H1 (cell line): Measurements from ENCODE around the gene COL26A1. TPM values are rescaled to one million over a fixed set of nuclear protein-coding genes. Genes with fewer than 3 reads are reported as not detected.

Experiments
- CTCF ChIA-PET: fragments of 300-600 bp; sonication (Branson Sonifier 250); formaldehyde crosslinking; loops from one replicate; lab custom pipeline; 2021; ENCODE audit not compliant: partially characterized antibody; lab: Charles Lee
- POLR2A ChIA-PET: fragments of 300-600 bp; sonication (Branson Sonifier 250); formaldehyde crosslinking; loops from one replicate; lab custom pipeline; 2021; ENCODE audit warnings: inconsistent platforms; ENCODE audit not compliant: partially characterized antibody; lab: Charles Lee
- DNase-seq, 2 experiments: peaks; one replicate each; pipeline versions ENCODE4 v3.0.0 to v3.0.0-alpha.2; 2010 to 2022; ENCODE audit warnings: low spot score in 2 of 2, low read depth in 1 of 2, mixed read lengths in 1 of 2
- FAIRE-seq: peaks from 2 replicates; lab custom pipeline; 2011; peaks lifted over from hg19 to GRCh38; lab: Jason Lieb, UNC
- H2AFZ ChIP-seq: 2 replicates; pipeline ENCODE4 v1.8.1; 2012; ENCODE audit warnings: low read length, inconsistent platforms
- H2AK5ac ChIP-seq: 2 replicates; pipeline ENCODE4 v1.6.1; 2013; ENCODE audit warnings: low read depth, low read length
- H2BK120ac ChIP-seq: replicated peaks from 2 replicates; pipeline ENCODE3; 2013; ENCODE audit warnings: low read depth, low read length, inconsistent platforms
- H2BK12ac ChIP-seq: 2 replicates; pipeline ENCODE4 v1.6.1; 2013; ENCODE audit warnings: low read depth, low read length
- H2BK15ac ChIP-seq: 2 replicates; pipeline ENCODE4 v1.6.1; 2013; ENCODE audit warnings: low read length
- H2BK20ac ChIP-seq: 2 replicates; pipeline ENCODE4 v1.6.1; 2013; ENCODE audit warnings: low read length
- H2BK5ac ChIP-seq: 2 replicates; pipeline ENCODE4 v1.6.1; 2013; ENCODE audit warnings: low read depth, low read length
- H3K14ac ChIP-seq: 2 replicates; pipeline ENCODE4 v1.6.1; 2013; ENCODE audit warnings: inconsistent platforms; ENCODE audit not compliant: insufficient read length
- H3K18ac ChIP-seq: 2 replicates; pipeline ENCODE4 v1.6.1; 2013; ENCODE audit warnings: low read length; ENCODE audit errors: extremely low read depth
- H3K23ac ChIP-seq: 2 replicates; pipeline ENCODE4 v1.6.1; 2013; ENCODE audit warnings: inconsistent platforms; ENCODE audit not compliant: insufficient read length
- H3K23me2 ChIP-seq: 2 replicates; pipeline ENCODE4 v1.6.1; 2013; ENCODE audit warnings: low read depth, low read length
- H3K27ac ChIP-seq: 2 replicates; pipeline ENCODE4 v1.6.1; 2011; ENCODE audit warnings: low read depth, low read length, inconsistent platforms
- H3K27me3 ChIP-seq, 4 experiments: replicated peaks in 1 of 4; 1 replicate in 1 of 4; 2 replicates in 3 of 4; pipeline versions ENCODE4 v1.6.1 to v1.8.1; 2011 to 2013; ENCODE audit warnings: low read length in 3 of 4, mild to moderate bottlenecking in 3 of 4, inconsistent platforms in 2 of 4, mixed read lengths in 2 of 4, moderate library complexity in 1 of 4; ENCODE audit not compliant: control insufficient read depth in 3 of 4, insufficient read depth in 3 of 4; ENCODE audit errors: extremely low read depth in 1 of 4
- H3K36me3 ChIP-seq, 4 experiments: 2 replicates each; pipeline versions ENCODE4 v1.6.1 to v1.8.1; 2011 to 2013; ENCODE audit warnings: mild to moderate bottlenecking in 4 of 4, low read length in 3 of 4, moderate library complexity in 2 of 4, control low read depth in 1 of 4, inconsistent platforms in 1 of 4; ENCODE audit not compliant: insufficient read depth in 4 of 4, control insufficient read depth in 2 of 4
- H3K4ac ChIP-seq: replicated peaks from 2 replicates; pipeline ENCODE3; 2013; ENCODE audit warnings: low read length, low read depth, mixed read lengths, inconsistent platforms; ENCODE audit not compliant: insufficient read length
- H3K4me1 ChIP-seq, 4 experiments: replicated peaks in 1 of 4; 1 replicate in 1 of 4; 2 replicates in 3 of 4; pipeline versions ENCODE4 v1.6.1 to v1.8.1; 2011 to 2013; ENCODE audit warnings: low read length in 3 of 4, inconsistent platforms in 2 of 4, mixed read lengths in 1 of 4; ENCODE audit not compliant: insufficient read depth in 4 of 4, control insufficient read depth in 3 of 4
- H3K4me2 ChIP-seq, 2 experiments: 2 replicates each; pipeline versions ENCODE4 v1.6.1 to v1.8.1; 2011 to 2013; ENCODE audit warnings: low read depth in 2 of 2, low read length in 2 of 2, control low read depth in 1 of 2, inconsistent platforms in 1 of 2, mild to moderate bottlenecking in 1 of 2; ENCODE audit not compliant: insufficient read depth in 1 of 2
- H3K4me3 ChIP-seq, 4 experiments: fragments of 200-600, 300-600 bp in 1 of 4; sonication (generic), shearing (Covaris generic), sonication (Bioruptor Twin) in 1 of 4; 2 replicates each; pipeline versions ENCODE4 v1.5.1 to v1.8.1; 2011 to 2016; ENCODE audit warnings: low read length in 4 of 4, low read depth in 3 of 4, control low read depth in 2 of 4, inconsistent platforms in 2 of 4, mild to moderate bottlenecking in 2 of 4, mixed read lengths in 1 of 4, moderate library complexity in 1 of 4; ENCODE audit not compliant: insufficient read depth in 2 of 4; ENCODE audit errors: extremely low read depth in 1 of 4
- H3K56ac ChIP-seq: replicated peaks from 2 replicates; pipeline ENCODE3; 2013; ENCODE audit warnings: low read depth, mild to moderate bottlenecking, mixed read lengths, low read length, inconsistent platforms; ENCODE audit not compliant: insufficient read length
- H3K79me1 ChIP-seq: 2 replicates; pipeline ENCODE4 v1.6.1; 2013; ENCODE audit warnings: low read depth, low read length, control low read depth
- H3K79me2 ChIP-seq, 2 experiments: 2 replicates each; pipeline versions ENCODE4 v1.6.1 to v1.8.1; 2012 to 2013; ENCODE audit warnings: low read length in 2 of 2, mild to moderate bottlenecking in 2 of 2, inconsistent platforms in 1 of 2; ENCODE audit not compliant: insufficient read depth in 2 of 2, control insufficient read depth in 1 of 2
- H3K9ac ChIP-seq, 4 experiments: replicated peaks in 1 of 4; 1 replicate in 1 of 4; 2 replicates in 3 of 4; pipeline versions ENCODE4 v1.6.1 to v1.8.1; 2011 to 2013; ENCODE audit warnings: low read depth in 3 of 4, low read length in 3 of 4, control low read depth in 2 of 4, mild to moderate bottlenecking in 2 of 4, moderate library complexity in 2 of 4, inconsistent platforms in 1 of 4; ENCODE audit errors: extremely low read depth in 1 of 4
- H3K9me3 ChIP-seq, 2 experiments: 2 replicates each; pipeline versions ENCODE4 v1.6.1 to v1.8.1; 2012 to 2013; ENCODE audit warnings: mild to moderate bottlenecking in 2 of 2, moderate library complexity in 2 of 2, control low read depth in 1 of 2, inconsistent platforms in 1 of 2, low read depth in 1 of 2, low read length in 1 of 2, mixed read lengths in 1 of 2; ENCODE audit not compliant: insufficient read depth in 2 of 2
- H4K20me1 ChIP-seq, 2 experiments: replicated peaks in 1 of 2; 2 replicates each; pipeline versions ENCODE3 to v1.8.1; 2011 to 2013; ENCODE audit warnings: inconsistent platforms in 2 of 2, low read length in 2 of 2, mild to moderate bottlenecking in 1 of 2; ENCODE audit not compliant: insufficient read depth in 2 of 2, control insufficient read depth in 1 of 2
- H4K5ac ChIP-seq: 2 replicates; pipeline ENCODE4 v1.6.1; 2013; ENCODE audit warnings: low read length, low read depth, mixed read lengths, inconsistent platforms; ENCODE audit not compliant: insufficient read length
- H4K8ac ChIP-seq: 2 replicates; pipeline ENCODE4 v1.8.0; 2013; ENCODE audit warnings: mild to moderate bottlenecking, moderate library complexity, low read length, inconsistent platforms; ENCODE audit not compliant: insufficient read depth; ENCODE audit errors: extremely low read depth
- H4K91ac ChIP-seq: replicated peaks from 2 replicates; pipeline ENCODE3; 2013; ENCODE audit warnings: low read length, mixed read lengths, inconsistent platforms; ENCODE audit not compliant: insufficient read length
- BCL11A ChIP-seq, 2 experiments: IDR thresholded peaks; one replicate each; pipeline ENCODE4 v1.6.1; 2011; ENCODE audit warnings: low read depth in 2 of 2, low read length in 2 of 2, mild to moderate bottlenecking in 2 of 2
- CBX5 ChIP-seq: fragments of 300-800, 300-1000 bp; sonication (generic); IDR thresholded peaks from 2 replicates; pipeline ENCODE4 v1.7.1; 2016; ENCODE audit warnings: antibody characterized with exemption, low read length, low read depth
- CHD1 ChIP-seq: IDR thresholded peaks from 2 replicates; pipeline ENCODE4 v1.6.1; 2012; ENCODE audit warnings: low read depth, low read length, improper control_type of control experiment
- GABPA ChIP-seq: IDR thresholded peaks from 2 replicates; pipeline ENCODE4 v1.6.1; 2011; ENCODE audit warnings: mild to moderate bottlenecking, low read length, moderate library complexity, borderline replicate concordance; ENCODE audit not compliant: insufficient read depth
- HDAC2 ChIP-seq, 2 experiments: fragments of 300-600 bp in 1 of 2; sonication (generic) in 1 of 2; IDR thresholded peaks; 2 replicates each; pipeline ENCODE4 v1.6.1; 2011 to 2012; ENCODE audit warnings: low read depth in 2 of 2, low read length in 2 of 2, mild to moderate bottlenecking in 2 of 2, moderate library complexity in 2 of 2, borderline replicate concordance in 1 of 2, inconsistent platforms in 1 of 2
- HDAC6 ChIP-seq: IDR thresholded peaks from one replicate; pipeline ENCODE4 v1.7.1; 2012; ENCODE audit warnings: low read depth, mild to moderate bottlenecking, inconsistent platforms, low read length, moderate library complexity
- SAP30 ChIP-seq: fragments of 300-600 bp; sonication (generic); IDR thresholded peaks from 2 replicates; pipeline ENCODE4 v1.7.1; 2012; ENCODE audit warnings: low read length, moderate library complexity, mild to moderate bottlenecking, inconsistent platforms; ENCODE audit not compliant: insufficient read depth, insufficient replicate concordance
- SIN3A ChIP-seq, 2 experiments: IDR thresholded peaks in 1 of 2; conservative IDR thresholded peaks in 1 of 2; 2 replicates each; pipeline ENCODE4 v1.6.1; 2011 to 2012; ENCODE audit warnings: low read length in 2 of 2, improper control_type of control experiment in 1 of 2, low read depth in 1 of 2, mild to moderate bottlenecking in 1 of 2
- SP1 ChIP-seq: IDR thresholded peaks from 2 replicates; pipeline ENCODE4 v1.6.1; 2011; ENCODE audit warnings: low read depth, low read length
- SP4 ChIP-seq: IDR thresholded peaks from 2 replicates; pipeline ENCODE4 v1.6.1; 2012; ENCODE audit warnings: low read length, inconsistent platforms
- YY1 ChIP-seq: IDR thresholded peaks from 2 replicates; pipeline ENCODE4 v1.6.1; 2011; ENCODE audit warnings: low read depth, mild to moderate bottlenecking, low read length
- ZNF274 ChIP-seq: IDR thresholded peaks from 2 replicates; pipeline ENCODE4 v1.7.0; 2012; ENCODE audit warnings: low read length, borderline replicate concordance; ENCODE audit errors: extremely low read depth
- WGBS, 2 experiments: shearing (Covaris generic) in 1 of 2; methylation state at CpG; one replicate each; pipeline versions ENCODE4 v1.1.6 to v1.1.7; 2013 to 2015; ENCODE audit warnings: low lambda C conversion rate in 2 of 2, mixed read lengths in 2 of 2, inconsistent platforms in 1 of 2, low coverage in 1 of 2, missing lambda C conversion rate in 1 of 2; ENCODE audit not compliant: insufficient replicate concordance in 2 of 2, insufficient coverage in 1 of 2, insufficient read length in 1 of 2; ENCODE audit errors: extremely low coverage in 1 of 2, missing lambda C conversion rate in 1 of 2; 5-methylcytosine and 5-hydroxymethylcytosine counted together
- polyA plus RNA-seq, 7 experiments: library from polyadenylated mRNA; depleted of rRNA in 3 of 7; stranded (reverse) in 5 of 7; unstranded in 2 of 7; fragments of >200 nt in 5 of 7; fragments of 200-250 nt in 2 of 7; gene quantifications; 1 replicate in 5 of 7; 2 replicates in 1 of 7; 4 replicates in 1 of 7; pipeline versions ENCODE4 v1.2.1 to v1.2.3, GENCODE V29; 2011 to 2013; ENCODE audit warnings: missing spikeins in 2 of 7, mixed read lengths in 2 of 7
- total RNA-seq: library from RNA; stranded (reverse); fragmentation: NEBNext Ultra II Directional; extraction: Animal tissue kit (Norgen Biotek cat#: 25700); gene quantifications from 2 replicates; pipeline ENCODE4 v1.2.1, GENCODE V29; 2021

Gene COL26A1
- total and polyA plus RNA-seq, 2 of the 8 experiments (the other 6 are each of a cell fraction or from before 2014, with no cell fraction given), result 51.1 to 68.8 TPM

DNA sequence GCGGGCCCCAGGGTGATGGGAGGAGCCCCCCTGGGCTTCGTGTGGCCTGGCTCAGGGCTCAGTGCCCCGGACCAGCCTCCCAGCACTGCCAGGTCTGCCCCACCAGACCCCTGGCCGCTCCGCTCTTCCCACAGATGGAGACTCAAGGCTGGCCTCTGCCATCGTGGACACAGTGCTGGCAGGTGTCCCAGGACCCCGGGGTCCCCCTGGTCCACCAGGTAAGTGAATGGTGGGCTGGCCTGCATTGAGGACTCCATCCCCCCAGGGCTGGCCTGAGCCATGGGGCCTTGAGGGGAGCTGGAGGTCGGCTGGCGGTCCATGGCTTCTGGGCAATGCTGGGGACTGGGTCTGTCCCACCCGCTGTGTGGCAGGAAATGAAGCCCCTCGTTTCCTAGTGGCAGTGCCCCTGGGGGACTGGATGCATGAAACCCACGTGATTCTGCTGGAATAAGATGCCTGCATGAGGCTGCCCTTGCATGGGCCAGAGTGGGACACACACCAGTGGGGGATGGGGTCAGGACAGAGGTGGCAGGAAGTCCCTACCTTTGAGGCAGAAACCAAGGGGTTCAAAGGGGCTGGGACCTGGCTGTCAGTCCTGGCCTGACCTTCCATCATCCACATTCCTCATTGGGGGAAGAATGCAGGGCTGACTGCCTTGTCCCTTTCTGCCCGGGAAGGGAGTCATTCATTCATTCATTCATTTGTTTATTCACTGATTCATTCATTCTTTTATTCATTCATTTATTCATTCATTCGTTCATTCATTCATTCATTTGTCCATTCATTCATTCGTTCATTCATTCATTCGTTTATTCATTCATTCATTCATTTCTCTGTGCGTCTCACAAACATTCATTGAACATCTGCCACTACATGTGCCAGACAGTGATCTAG lies 184.6 kb downstream of the COL26A1 start:
- no peak overlapping the region for H2AFZ ChIP-seq
- no peak overlapping the region for H2BK120ac ChIP-seq
- H2BK12ac ChIP-seq, result no peak overlapping the region
- H3K4me1 ChIP-seq, result peaks cover 0 to 2% (median under 1%) of the 10 kb centered on the region in 4 experiments; a peak in 2 of 7 replicates
- CTCF ChIA-PET, result interaction anchor here (0.6 to 1.9 kb wide), 5 partner anchors 8 to 221 kb away, joined by 3 to 5 read pairs (median 3); no protein-coding TSS in a partner anchor
- no peaks in the 10 kb centered on the region for H3K27me3 ChIP-seq
- no peak overlapping the region for H2BK15ac ChIP-seq
- no peak overlapping the region for H4K91ac ChIP-seq
- H3K9ac ChIP-seq, result no peak overlapping the region
- no peak overlapping the region for H3K4me2 ChIP-seq
- H2AK5ac ChIP-seq, result no peak overlapping the region
- H3K14ac ChIP-seq, result no peak overlapping the region
- H3K27ac ChIP-seq, result no peak overlapping the region
- H3K79me2 ChIP-seq, result no peaks in the 10 kb centered on the region
- H3K23ac ChIP-seq, result no peak overlapping the region
- H2BK20ac ChIP-seq, result no peak overlapping the region
- no peaks in the 10 kb centered on the region for H3K9me3 ChIP-seq
- 88% methylated on average over 17 of the region's 17 CpGs; no CpG with 5 or more reads in 1 of the 2 experiments for WGBS, 2 experiments
- H2BK5ac ChIP-seq, result no peak overlapping the region
- H4K20me1 ChIP-seq, result peaks cover 0 to 6% of the 10 kb centered on the region in 2 experiments
- H3K4me3 ChIP-seq, result no peak overlapping the region
- DNase-seq (no peak), FAIRE-seq (no peak)
- no peaks in the 10 kb centered on the region for H3K23me2 ChIP-seq
- H3K18ac ChIP-seq, result no peak overlapping the region
- POLR2A ChIA-PET, result no interaction called here
- no peak overlapping the region for H3K4ac ChIP-seq
- H4K5ac ChIP-seq, result no peak overlapping the region
- no peak overlapping the region for H3K56ac ChIP-seq
- H3K79me1 ChIP-seq, result no peaks in the 10 kb centered on the region
- no peak overlapping the region for H4K8ac ChIP-seq
- peaks cover 0 to 12% (median 3%) of the 10 kb centered on the region in 4 experiments; a peak in 5 of 8 replicates for H3K36me3 ChIP-seq
- TF ChIP-seq GABPA (no peak), SIN3A (conservative IDR thresholded peaks at IDR 0.05 in 1 of 2, IDR thresholded peaks at IDR 0.05 in 1 of 2; ENCODE audit: low read depth in 1 of 2, low read length in 2 of 2) (no peak), CHD1 (no peak), SP4 (no peak), BCL11A (IDR thresholded peaks at IDR 0.05; ENCODE audit: low read depth in 2 of 2, low read length in 2 of 2) (no peak), YY1 (no peak), CBX5 (no peak), ZNF274 (no peak), SAP30 (no peak), HDAC6 (no peak), HDAC2 (IDR thresholded peaks at IDR 0.05; ENCODE audit: borderline replicate concordance in 1 of 2, low read depth in 2 of 2, low read length in 2 of 2) (no peak), SP1 (no peak)
